GM12892 (cell line): Measurements from ENCODE around the gene C19orf67.

Source experiments
- POLR2A ChIP-seq: IDR thresholded peaks from 2 replicates; pipeline ENCODE4 v1.6.1; 2011; ENCODE audit warnings: low read depth, low read length, control low read depth
- POLR2AphosphoS5 ChIP-seq: IDR thresholded peaks from 2 replicates; pipeline ENCODE4 v1.6.1; 2011; ENCODE audit warnings: low read depth, low read length, control low read depth
- TAF1 ChIP-seq: IDR thresholded peaks from 2 replicates; pipeline ENCODE4 v1.6.1; 2011; ENCODE audit warnings: low read depth, mild to moderate bottlenecking, control low read depth, low read length, borderline replicate concordance

GRCh38 chr19:14088634-14089411 is 3.2 kb upstream of the C19orf67 start:
- TF ChIP-seq TAF1 (no peak), POLR2A (no peak), POLR2AphosphoS5 (no peak)
